ENCODE data around the gene ATRNL1.
A peak's percentile ranks its signal among the peaks of the same experiment; 100 is the strongest.
"Not testable (repeated sequence)": the region's sequence is repeated elsewhere in the genome, so short reads cannot be mapped to it uniquely, and the experiment has no call there.

The ATRNL1 gene

GRCh38 chr10:115427611-115428010, 334.4 kb downstream of the ATRNL1 start:
- no peak for DNase-seq (ENCODE audit: low spot score)

- peak; percentile 0 for DNase-seq (ENCODE audit: low spot score)
Observed at GRCh38 chr10:115432188-115432819, 339.1 kb downstream of the ATRNL1 start.

- no peak for DNase-seq (ENCODE audit: low spot score)
Observed at GRCh38 chr10:115436999-115437398, 343.8 kb downstream of the ATRNL1 start.

DNA sequence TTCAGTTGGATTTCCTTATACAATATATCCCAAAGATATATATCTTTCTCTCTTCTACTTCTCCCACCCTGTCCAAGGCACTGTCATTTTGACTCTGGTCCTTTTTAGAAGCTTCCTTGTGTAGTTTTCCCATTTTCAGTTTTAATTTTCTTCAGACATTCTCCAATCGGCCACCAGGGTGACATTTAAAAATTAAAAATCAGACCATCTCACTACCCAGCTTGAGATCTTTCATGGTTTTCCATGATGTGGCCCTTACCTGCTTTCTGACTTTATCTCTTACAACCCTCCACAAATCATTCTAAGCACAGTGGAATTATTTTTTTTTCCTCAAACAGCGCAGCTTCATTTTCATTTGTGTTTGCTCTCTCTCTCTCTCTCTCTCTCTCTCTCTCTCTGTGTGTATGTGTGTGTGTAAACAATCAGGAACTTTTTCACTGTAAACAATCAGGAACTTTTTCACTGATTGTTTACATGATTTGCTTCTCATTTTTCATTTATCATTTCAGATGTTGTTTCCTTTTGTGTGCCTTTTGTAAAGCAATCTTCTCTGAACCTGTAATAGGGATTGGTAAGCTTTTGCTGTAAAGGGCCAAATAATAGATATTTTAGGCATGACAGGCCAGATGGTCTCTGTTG, 348.9 kb downstream of the ATRNL1 start:
- no peak for DNase-seq (ENCODE audit: low spot score)

DNA sequence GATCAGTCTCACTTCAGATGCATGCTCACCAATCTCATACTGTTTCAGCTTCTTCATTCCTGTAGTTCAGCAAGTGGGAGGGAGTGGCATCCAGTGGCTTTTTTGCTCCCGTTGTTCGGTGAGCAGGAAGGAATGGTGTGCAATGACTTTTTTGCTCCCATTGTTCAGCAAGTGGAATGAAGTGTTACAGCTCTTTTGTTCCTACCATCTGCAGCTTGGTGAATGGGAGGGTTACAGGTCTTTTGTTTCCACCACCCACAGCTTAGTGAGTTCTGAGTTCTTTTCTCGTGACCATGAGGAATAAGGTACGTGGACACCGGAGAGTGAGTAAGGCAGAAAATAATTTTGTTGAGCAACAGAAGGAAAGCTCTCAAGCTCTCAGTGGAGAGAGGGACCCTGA, 363.6 kb downstream of the ATRNL1 start:
- DNase-seq (ENCODE audit: low spot score) = no peak

DNA sequence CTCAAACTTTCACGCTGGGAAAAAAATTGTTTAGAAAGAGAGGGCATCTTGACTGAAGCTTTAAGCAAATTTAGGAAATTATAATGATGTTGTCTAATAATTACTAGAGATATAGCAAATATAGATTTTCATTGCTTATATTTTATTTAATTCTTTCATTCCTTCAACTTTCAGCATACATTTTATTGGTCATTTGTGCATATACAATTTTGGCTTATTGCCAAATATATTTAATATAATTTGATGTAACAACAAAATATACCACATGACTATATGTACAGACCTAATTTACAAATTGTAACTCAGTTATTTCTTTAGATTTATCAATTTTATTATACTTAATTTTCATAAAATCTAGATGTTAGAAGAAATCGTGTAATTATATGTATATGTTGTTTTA, 390.1 kb downstream of the ATRNL1 start:
- no peak for DNase-seq (ENCODE audit: low spot score)

GRCh38 chr10:115491526-115492140, 398.5 kb downstream of the ATRNL1 start:
- DNase-seq (ENCODE audit: low spot score) = no peak

- no peak for DNase-seq (ENCODE audit: low spot score)
Observed at GRCh38 chr10:115503546-115503945, 410.4 kb downstream of the ATRNL1 start.

DNA sequence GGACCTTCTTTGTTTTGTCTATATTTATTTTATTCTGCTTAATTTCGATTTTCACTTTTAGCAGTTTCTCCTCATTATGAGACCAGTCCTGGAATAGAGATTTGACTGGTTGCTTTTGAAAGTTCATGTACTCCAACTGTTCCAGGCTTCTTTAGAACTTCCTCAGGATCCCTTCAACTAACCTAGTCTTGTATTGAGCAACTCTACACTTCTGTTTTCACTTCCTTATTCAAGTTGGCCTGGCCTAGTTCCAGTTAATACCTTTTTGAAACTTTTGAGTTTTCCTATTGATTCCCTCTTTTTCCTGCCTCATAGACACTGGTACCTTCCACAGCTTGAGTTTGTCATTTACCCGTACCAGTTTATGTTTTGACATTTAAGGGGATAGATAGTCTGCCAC, 421.7 kb downstream of the ATRNL1 start:
- DNase-seq (ENCODE audit: low spot score) = no peak

DNA sequence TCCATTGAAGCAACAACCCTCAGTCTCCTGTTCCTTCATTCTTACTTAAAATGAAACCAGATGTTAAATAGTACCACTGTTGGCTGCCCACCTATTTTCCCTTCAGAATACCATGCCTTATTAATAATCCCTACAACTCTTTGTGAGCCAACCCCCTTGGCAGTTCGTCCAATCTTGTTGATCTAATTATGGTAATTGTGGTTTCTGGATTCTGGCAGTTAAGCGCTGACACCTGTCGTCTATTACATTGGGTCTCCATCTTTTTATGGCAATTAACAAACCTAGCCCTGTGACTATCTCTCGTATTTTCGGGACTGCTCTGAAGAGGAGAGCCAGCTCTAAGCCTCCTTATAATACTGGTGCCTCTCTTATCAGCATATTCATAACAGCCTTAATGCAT, 432.0 kb downstream of the ATRNL1 start:
- DNase-seq (ENCODE audit: low spot score) = no peak

- not testable (repeated sequence) for DNase-seq (ENCODE audit: low spot score)
Observed at GRCh38 chr10:115527682-115528081, 434.5 kb downstream of the ATRNL1 start.

GRCh38 chr10:115536401-115536800, 443.2 kb downstream of the ATRNL1 start:
- DNase-seq (ENCODE audit: low spot score) = not testable (repeated sequence)

DNA sequence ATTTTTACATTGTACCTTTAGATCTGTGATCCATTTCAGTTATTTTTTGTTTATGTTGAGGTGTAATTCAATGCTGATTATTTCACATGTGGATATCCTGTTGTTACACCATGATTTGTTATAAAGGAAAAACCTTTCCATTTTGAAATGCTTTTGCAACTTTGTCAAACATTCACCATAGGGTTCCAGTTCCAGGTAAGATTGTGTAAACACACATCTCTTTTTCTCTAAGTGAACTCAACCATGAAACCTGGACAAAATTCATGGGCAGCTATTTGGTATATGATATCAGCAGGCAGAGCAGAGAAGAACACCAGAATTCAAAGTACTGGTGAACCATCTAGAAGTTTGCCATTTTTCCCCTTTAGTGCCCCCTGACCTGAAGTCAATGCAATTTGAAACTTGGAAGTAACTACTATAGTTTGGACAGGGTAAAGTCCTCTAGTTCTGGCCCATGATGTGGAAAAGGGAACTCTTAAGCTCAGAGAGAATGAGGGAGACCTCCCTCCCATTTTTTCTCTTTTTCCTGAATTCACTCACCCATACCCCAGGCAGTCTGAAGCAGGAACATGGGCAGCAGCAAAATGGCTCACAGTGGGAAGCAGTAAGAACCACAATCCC, 446.1 kb downstream of the ATRNL1 start:
- no peak for DNase-seq (ENCODE audit: low spot score)

- DNase-seq (ENCODE audit: low spot score) = no peak
Observed at GRCh38 chr10:115555887-115556402, 462.8 kb downstream of the ATRNL1 start.

DNA sequence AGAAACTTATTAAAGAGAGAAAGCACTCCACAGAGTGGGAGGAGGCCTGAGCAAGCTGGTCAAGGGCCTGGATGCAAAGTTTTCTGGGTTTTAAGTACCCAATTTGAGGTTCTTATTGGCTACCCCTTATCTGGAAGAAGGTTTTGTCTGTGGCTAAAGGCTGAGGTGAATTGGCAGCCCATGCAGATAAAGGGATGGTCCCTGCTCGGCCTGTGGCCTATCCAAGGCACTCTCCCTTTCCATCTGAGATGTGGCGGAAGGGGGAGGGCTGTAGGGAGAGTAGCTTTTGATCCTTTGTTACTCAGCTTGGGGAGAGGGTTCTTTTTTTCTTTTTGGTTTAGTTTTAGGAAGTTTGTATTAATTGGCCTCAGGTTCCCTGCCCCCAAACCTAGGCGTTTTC, 465.1 kb downstream of the ATRNL1 start:
- no peak for DNase-seq (ENCODE audit: low spot score)

GRCh38 chr10:115566867-115567266, 473.7 kb downstream of the ATRNL1 start:
- no peak for DNase-seq (ENCODE audit: low spot score)

- DNase-seq (ENCODE audit: low spot score) = peak; percentile 0
Observed at GRCh38 chr10:115572740-115573455, 479.7 kb downstream of the ATRNL1 start.

GRCh38 chr10:115580239-115580638, 487.1 kb downstream of the ATRNL1 start:
- no peak for DNase-seq (ENCODE audit: low spot score)

- no peak for DNase-seq (ENCODE audit: low spot score)
Observed at GRCh38 chr10:115593060-115593459, 499.9 kb downstream of the ATRNL1 start.

DNA sequence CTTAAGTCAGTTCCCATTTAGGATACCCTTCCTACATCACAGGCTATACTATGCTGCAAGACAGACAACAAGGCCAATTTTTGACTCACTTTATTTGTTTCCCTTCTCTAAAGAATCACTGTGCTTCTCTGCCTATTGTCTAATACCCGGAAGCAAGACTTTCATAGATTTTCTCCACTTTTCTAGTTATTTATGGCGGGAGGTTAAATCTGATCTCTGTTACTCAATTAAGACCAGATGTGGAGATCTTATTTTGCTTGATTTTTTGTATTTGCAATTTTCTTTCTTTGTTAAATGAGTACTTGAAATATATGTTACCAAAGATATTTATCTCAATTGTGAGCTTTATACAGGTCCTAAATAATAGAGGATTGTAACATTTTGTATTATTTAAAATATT, 511.5 kb downstream of the ATRNL1 start:
- no peak for DNase-seq (ENCODE audit: low spot score)

DNA sequence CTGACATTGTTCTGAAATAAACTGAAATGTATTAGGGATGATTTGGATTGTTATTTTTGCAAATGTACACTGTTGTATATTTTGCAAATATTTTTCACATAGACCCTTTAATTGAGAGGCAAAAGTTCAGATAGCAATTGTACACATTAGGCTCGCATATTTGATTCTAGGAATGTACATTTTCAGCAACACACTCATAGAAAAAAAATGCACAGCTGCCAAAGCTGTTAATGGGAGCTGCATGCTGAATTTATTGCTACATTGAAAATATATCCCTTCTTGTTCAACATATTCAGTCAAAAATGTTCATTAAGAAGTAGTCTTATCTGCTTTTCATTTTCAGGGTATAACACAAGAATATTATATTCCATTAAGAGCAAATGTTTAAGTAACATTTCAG, 512.9 kb downstream of the ATRNL1 start:
- no peak for DNase-seq (ENCODE audit: low spot score)

DNA sequence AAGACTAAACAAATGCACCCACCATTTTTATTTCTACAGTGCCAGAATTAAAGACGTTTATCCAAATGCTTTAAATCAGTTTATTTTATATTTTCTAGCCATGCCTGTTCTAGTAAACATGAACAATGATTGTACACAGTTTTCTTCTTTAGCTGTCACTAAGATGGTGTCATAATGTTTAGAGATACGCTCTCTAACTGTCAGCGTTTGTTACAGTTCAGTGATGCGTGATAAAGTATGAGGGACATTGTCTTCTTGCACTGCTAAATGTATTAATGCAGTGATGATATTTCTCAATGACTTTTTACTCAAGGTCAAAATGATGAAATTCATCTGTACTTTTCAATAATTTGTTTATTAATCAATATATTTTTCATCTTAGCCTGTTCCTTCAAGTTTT, 513.6 kb downstream of the ATRNL1 start:
- DNase-seq (ENCODE audit: low spot score) = no peak

Measured in COLO829 (cell line).